ENCODE results near the gene RABEPK.

Gene RABEPK

GRCh38 chr9:125272697-125273096 is 72.4 kb downstream of the RABEPK start:
- H3K9me3 ChIP-seq (ENCODE audit: control insufficient read depth, low read length), result no peaks in the 10 kb centered on the region
- H3K9ac ChIP-seq (ENCODE audit: low read length), result no peak overlapping the region
- H3K27me3 ChIP-seq (replicated peaks; ENCODE audit: control insufficient read depth, insufficient read depth, low read length), result no peaks in the 10 kb centered on the region
- H3K4me3 ChIP-seq (ENCODE audit: low read length), result no peak overlapping the region
- H3K4me1 ChIP-seq (ENCODE audit: control insufficient read depth, insufficient read depth, low read length), result peaks cover 26% of the 10 kb centered on the region
- peak; percentile 67 for DNase-seq (ENCODE audit: low read depth)
- peaks cover 7% of the 10 kb centered on the region for H3K36me3 ChIP-seq (ENCODE audit: control insufficient read depth, insufficient read depth, low read length, severe bottlenecking)

GRCh38 chr9:125276771-125277170 is 76.4 kb downstream of the RABEPK start:
- no peak for DNase-seq (ENCODE audit: low read depth)
- Histone ChIP-seq H3K4me1 (ENCODE audit: control insufficient read depth, insufficient read depth, low read length) (peaks cover 26% of the 10 kb centered on the region), H3K9ac (ENCODE audit: low read length) (no peak overlapping the region), H3K4me3 (ENCODE audit: low read length) (no peak overlapping the region), H3K27me3 (replicated peaks; ENCODE audit: control insufficient read depth, insufficient read depth, low read length) (no peaks in the 10 kb centered on the region), H3K36me3 (ENCODE audit: control insufficient read depth, insufficient read depth, low read length, severe bottlenecking) (peaks cover 7% of the 10 kb centered on the region), H3K9me3 (ENCODE audit: control insufficient read depth, low read length) (no peaks in the 10 kb centered on the region)

GRCh38 chr9:125277411-125277810 is 77.1 kb downstream of the RABEPK start:
- Histone ChIP-seq H3K4me3 (ENCODE audit: low read length) (no peak overlapping the region), H3K9me3 (ENCODE audit: control insufficient read depth, low read length) (no peaks in the 10 kb centered on the region), H3K9ac (ENCODE audit: low read length) (no peak overlapping the region), H3K27me3 (replicated peaks; ENCODE audit: control insufficient read depth, insufficient read depth, low read length) (no peaks in the 10 kb centered on the region), H3K36me3 (ENCODE audit: control insufficient read depth, insufficient read depth, low read length, severe bottlenecking) (peaks cover under 1% of the 10 kb centered on the region), H3K4me1 (ENCODE audit: control insufficient read depth, insufficient read depth, low read length) (peaks cover 28% of the 10 kb centered on the region)
- DNase-seq (ENCODE audit: low read depth), result no peak

- Histone ChIP-seq H3K9ac (ENCODE audit: low read length) (no peak overlapping the region), H3K4me1 (ENCODE audit: control insufficient read depth, insufficient read depth, low read length) (peaks cover 23% of the 10 kb centered on the region), H3K36me3 (ENCODE audit: control insufficient read depth, insufficient read depth, low read length, severe bottlenecking) (peaks cover 9% of the 10 kb centered on the region), H3K4me3 (ENCODE audit: low read length) (no peak overlapping the region), H3K27me3 (replicated peaks; ENCODE audit: control insufficient read depth, insufficient read depth, low read length) (no peaks in the 10 kb centered on the region), H3K9me3 (ENCODE audit: control insufficient read depth, low read length) (no peaks in the 10 kb centered on the region)
- DNase-seq (ENCODE audit: low read depth), result no peak
Measured at GRCh38 chr9:125280945-125281344, 80.6 kb downstream of the RABEPK start.
